NCI-H1436 treated with DMSO at 0.1 percent for 48 hours (cell line): Measurements from ENCODE around the gene AKAP13.

Source experiments
- DNase-seq: peaks from one replicate; lab custom pipeline; 2025; lab: John Stamatoyannopoulos, UW

The AKAP13 gene

DNA sequence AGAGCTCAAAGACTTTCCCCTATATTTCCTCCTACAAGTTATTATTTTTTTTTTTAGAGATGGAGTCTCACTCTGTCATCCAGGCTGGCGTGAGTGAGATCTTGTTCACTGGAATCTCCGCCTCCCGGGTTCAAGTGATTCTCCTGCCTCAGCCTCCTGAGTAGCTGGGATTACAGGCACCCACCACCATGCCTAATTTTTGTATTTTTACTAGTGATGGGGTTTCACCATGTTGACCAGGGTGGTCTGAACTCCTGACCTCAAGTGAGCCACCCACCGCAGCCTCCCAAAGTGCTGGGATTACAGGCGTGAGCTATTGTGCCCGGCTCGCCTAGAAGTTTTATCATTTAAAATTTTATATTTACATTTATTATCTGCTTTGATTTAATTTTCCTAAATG, 5.9 kb downstream of the AKAP13 start:
- no peak for DNase-seq

DNA sequence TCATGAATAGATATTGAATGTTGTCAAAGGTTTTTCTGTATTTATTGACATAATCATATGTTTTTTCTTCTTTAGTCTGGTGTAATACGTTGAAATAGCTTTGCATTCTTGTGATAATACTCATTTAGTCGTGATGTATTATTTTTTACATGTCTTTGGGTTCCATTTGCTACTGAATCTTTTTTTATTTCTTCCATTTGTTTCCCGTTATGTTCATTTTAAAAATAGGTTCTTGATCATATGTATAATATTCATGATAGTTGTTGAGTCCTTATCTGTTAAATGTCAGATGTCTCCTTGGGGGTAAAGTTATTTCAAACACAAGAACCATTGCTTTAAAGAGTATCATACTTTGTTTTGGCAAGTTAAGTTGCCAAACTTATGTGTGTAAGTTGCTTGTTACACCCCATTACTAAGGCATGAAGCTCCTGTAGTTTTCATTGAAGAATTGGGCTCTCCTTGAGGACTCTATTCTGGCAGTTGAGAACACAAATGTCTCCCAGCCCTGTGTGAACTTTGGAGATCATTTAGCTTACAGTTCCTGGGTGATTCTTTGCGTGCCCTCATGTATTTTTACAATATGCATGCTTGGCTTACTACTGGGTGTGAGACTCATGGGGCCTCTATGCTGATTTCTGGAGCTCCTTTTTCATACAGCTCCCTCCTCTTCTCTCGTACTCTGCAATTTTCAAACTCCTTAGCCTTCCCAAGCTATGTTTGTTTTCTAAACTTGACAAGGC, 8.3 kb downstream of the AKAP13 start:
- no peak for DNase-seq

DNA sequence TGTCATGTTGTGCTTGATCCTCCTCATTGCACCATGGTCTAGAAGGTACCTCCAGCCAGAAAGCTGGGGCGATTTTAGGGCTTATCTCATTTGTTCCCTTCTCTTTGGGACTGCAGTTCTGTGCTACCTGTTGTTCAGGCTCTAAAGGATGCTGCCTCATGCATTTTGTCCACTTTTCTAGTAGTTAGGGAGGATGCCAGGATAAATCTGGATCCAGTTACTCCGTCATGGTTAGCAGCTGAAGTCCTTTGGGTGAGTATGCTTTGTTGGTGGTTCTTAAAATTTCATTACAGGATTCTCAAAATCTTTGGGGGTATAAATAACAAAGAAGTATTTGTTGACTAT, 8.9 kb downstream of the AKAP13 start:
- DNase-seq: no peak

DNA sequence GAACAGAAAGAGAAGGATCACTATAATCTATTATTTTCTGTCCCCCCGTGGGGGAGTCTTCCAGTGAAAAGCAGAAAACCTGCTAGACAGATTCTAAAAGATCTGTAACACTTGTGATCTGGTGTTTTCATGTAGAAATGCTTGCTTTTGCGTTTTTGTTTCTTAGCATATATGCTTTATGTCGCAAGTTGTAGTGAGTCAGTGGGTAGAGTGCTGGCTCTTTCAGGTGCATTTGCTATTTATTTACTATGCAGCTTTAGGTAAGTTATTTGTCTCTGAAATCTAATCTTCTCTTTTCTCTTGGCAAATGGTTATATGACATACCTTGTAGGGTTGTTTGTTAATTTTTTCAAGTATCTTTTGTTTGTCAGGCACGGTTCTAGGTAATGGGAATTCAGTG, 9.4 kb downstream of the AKAP13 start:
- no peak for DNase-seq

DNA sequence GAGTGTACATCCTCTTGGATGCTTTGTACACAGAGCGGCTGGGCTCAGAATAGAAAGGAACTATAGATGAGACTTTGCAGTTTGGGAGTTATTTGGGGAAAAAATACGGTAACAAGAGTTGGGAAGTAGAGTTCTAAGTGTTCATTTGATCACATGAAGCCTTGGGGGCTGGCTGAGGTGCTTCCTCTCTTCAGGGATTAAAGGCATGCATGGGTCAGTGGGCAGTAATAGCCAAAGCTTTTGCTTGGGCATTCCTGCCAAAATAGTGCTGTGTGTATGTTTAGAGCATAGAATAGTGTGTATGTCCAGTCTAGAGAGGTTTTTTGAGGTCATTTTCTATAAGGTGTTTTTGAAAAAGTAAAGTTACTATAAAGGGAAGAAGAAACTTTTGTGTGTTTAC, 12.8 kb downstream of the AKAP13 start:
- no peak for DNase-seq

DNA sequence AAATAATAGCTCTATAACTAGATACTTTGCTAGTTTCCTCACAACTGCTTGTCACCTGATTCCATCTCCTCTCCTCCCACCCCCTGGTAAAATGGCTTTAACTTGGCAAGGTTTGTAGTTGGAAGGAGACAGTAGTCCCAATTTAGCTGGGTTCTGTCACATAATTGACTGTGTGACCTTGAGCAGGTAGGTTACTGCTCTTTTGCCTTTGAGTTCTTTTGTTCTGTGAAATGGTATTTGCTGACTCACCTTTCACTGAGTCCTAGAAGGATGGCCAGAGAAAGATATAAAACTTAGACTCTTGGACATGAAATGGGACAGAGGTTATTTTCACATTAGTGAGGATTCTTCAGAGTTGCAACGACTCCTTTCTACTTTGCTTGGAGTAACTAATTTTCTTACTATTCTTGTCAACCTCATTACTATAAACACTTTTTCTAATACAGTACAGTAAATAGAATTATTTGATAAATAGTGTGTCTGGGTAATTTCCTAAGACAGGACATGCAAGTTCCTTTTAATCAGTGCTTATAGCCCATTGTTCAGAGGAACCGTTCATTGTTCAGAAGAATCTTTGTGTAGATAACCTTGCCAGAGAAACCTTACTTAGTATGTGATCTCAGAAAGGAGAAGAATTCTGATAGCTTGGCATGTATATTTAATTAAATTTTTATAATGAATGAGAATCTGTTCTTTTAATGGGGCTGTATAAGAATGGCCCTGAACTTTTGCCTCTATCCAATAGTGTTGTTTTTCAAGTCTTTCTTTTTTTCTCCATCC, 14.3 kb downstream of the AKAP13 start:
- no peak for DNase-seq

DNA sequence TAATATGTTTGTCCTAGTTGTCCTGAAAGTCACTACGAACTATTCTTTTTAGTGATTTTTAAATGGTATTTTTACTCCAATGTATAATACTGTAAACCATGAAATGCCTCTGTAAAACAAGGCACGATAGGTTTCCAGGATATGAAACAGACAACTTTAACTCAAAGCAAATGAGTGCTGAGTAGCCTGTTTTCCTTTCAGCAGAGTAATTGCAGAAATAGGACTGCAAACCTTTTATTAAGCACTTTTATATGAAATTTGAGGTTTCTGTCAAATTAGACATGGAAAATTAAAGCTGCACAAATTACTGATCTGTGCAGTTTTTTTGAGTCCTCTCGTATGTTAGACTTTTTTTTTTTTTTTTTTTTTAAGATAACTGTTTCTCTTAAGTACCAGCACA, 16.2 kb downstream of the AKAP13 start:
- no peak for DNase-seq

DNA sequence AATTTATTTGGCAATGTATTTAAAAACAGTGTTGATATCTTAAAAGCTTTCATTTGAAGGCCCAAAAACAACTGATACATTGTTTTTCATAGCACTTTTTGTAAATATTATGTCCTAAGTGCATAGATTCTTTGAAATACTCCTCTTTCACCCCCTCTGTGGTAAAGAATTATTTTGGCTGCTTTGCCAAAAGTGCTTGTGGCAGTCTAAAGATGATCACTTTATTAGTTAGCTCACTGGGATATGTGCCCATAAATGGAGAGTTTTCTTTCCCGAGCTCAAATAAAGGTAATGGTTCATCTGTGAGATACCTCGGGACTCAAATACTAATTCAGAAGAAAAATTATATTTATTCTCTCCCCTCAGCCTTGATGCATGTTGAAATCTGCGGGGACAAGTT, 16.7 kb downstream of the AKAP13 start:
- no peak for DNase-seq

DNA sequence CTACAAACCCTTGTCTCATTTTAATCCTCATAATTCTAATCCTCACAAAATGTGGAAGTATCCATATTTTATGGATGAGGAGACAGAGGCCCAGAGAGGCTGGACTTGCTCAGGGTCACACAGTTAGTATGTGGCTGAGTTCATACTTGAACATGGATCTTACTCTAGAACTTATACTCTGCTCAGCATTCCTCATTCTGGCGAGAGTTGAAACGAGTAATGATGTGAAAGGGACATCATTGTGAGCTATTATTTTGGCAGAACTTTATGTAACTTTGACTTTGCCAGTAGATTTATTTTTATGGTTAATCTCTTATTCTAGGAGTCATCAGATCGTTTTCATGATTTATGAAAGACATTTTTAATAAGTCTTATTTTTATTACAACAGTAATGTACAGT, 17.5 kb downstream of the AKAP13 start:
- no peak for DNase-seq

DNA sequence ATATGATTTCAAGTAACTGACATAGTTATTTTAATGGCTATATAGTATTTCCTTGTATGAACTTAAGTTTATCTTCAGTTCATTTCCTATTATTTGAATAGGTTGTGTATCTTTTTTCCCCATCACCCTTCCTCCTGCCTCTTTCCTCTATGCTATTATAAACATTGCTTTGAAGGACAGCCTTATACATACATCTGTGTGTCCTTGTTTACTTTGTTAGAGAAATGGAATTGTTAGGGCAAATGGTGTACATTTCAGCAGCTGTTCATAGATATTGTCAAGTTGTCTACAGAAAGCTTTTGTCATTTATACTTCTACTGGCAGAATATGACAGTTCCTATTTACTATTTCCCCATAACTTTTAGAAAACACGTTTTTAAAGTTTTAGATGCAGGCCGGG, 18.4 kb downstream of the AKAP13 start:
- DNase-seq: no peak

DNA sequence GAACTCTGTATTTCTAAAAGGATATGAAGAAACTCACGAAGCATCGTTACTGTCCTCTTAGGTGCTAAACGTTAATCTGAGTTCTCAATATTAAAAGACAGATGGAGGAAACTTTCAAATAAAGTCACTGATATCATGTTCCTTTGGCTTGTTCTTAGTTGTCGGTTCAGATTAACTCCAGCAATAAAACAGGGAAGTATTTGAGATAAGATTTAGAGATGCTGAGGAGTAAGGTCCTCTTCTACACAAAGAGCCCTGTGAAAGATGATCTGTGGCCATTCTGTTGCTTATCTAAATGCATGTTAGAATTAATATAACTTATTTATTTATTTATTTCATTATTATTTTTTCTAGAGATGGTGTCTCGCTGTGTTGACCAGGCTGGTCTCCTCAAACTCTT, 19.2 kb downstream of the AKAP13 start:
- no peak for DNase-seq

DNA sequence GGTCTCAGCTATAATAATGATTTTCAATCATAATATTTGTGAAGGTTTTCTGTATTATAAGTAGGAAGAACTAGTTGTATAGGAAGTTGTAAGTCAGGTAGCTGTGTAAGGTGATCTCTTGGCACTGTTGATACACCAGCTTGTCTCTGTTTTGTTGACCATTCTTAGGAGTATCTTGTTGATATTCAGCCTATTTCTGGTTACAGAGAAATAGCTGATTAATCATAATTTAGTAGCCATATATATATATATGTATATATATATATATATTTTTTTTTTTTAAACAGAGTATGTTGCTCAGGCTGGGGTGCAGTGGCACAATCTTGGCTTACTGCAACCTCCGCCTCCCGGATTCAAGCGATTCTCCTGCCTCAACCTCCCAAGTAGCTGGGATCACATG, 20.2 kb downstream of the AKAP13 start:
- DNase-seq: no peak

DNA sequence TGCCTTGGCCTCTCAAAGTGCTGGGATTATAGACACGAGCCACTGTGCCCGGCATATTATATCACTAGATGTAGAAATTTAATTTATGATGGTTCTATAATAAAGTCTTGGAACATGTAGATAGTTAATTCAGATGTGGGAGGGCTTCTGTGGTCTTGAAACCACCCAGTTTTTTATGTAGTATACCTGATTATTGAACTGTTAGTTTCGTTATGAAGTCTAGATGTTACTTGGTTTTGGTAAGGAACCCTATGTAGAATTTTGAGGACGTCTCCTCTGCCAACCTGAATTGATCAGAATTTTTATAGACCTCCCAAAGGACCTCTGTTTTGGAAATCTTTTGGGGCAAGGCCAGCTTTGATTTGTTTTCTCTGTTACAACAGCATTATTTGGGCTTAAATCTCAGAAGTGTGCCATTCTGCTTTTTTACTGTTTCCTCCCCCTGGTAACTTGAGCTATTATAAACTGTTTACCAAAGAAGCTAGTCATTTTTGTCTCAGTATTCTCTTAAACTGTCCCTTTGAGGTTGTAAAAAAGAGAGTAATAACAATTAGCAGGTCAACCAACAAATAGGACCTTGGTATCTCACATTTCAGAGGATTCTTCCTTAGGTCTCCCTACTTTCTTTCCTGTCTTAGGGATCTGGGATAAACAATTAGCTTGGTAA, 20.8 kb downstream of the AKAP13 start:
- DNase-seq: no peak

DNA sequence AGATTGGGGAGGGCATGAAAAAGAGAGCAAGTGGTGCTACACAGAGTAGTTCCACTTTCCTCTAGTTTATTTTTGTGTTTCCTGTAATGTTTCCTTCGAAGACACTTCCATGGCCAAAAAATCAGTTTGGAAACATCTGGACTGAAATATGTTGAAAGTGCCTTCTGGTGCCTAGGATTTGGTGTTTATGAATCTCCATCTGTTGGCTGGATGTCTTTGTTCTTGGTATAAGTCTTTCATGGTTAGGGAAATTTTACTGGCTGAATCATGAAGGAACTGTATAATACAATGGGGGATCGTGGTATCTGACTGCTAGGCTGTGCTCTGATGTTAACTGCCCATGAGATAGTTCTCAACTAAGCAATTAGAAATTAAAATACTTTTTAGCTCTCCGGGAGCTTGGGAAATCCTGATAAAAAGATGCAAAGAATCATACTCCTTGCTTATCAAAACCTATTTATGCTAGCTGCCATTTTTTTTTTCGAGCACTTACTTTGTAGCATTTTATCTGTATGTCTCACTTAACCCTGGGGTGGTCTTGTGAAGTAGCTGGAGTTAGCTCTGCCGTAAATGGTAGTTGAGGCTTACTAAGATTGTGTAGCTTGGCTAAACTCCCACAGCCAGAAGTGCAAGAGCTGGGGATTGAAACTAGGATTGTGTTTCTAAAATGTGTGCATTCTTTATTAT, 21.9 kb downstream of the AKAP13 start:
- DNase-seq: no peak

DNA sequence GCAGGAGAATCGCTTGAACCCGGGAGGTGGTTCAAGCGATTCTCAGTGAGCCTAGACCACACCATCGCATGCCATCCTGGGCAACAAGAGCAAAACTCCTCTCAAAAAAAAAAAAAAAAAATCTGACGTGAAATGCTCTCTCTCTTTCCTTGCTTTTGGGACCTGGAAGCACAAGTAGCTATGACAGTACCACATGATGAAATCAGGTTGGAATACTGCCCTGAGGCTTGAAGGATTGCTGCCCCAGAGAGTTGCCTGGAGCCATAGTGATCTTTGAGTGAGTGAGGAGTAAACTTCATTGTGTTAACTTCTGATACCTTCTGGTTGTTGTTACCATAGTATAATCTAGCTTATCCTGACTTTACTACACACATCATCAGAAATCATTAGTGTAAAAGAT, 23.3 kb downstream of the AKAP13 start:
- no peak for DNase-seq

DNA sequence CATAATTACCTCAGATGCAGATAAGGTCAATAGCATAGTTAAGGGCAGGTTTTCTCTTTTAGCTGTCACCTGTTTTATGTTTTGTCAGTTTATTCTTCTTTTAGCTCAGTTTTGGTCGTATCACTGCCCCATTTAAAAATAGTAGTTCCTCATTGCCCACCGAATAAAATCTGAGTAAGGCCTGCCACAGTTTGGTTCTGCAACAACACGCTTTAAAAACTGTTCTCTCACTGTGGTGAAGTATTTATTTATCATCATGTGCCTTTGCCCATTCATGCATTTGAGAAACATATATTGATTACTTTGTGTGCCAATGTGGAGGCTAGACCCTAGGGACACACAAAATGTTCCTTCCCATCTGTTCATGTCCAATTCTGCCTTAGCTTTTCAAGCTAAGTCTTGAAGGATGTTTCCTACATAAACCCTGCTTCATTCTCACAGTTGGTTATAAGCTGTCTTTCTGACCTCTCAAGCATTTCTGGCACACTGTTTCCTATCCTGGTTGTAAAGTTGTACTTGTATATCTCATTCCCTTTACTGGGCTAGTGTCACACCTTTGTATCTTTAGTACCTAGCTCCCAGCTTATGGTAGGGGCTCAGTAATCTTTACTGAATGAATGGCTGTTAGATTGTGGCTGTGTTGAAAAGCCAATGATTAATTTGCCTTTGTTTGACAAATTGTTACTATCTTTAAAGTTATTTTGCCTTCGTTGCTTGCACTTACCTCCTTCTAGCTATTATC, 23.9 kb downstream of the AKAP13 start:
- no peak for DNase-seq

DNA sequence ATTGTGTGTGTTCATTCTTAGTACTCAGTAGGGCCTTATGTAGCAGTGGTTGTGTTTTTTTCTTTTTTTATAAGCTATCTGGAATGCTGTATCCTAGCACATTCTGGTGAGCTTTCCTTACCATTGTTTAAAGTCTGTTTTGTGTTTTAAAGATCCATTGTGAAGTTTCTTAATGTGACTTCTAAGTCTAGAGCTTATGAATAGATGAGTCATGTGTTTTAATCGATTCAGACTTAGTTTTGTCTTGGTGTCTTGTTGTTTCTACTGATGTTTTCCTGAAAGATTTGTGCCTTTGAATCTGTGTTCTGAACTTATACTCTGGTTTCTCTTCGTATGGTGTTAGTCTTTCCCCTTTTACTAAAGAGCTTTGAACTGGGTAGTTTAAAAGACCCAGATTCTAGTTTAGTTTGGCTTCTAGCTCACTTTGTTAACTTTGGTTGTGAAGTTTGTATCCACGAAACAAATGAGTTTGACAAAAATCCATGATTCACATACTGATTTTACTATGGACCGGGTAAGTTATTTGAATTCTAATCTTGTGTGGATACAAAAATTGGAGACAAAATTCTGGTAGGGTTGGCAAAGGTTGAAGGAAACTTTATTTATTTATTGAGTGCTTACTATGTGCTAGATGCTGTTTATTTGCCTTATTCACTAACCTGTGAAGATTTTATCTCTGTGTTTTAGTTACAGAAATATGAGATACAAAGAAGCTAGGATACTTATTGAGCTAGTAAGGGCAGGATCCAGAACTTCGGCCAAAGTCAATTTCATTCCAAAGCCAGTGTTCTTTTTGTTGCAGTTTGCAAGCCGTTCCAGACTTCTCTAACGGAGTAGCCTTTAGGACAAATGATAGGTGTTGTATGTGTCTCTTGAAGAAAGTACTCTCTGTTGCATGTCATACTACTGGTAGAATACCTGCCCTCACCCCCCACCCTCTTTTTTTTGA, 24.8 kb downstream of the AKAP13 start:
- no peak for DNase-seq

DNA sequence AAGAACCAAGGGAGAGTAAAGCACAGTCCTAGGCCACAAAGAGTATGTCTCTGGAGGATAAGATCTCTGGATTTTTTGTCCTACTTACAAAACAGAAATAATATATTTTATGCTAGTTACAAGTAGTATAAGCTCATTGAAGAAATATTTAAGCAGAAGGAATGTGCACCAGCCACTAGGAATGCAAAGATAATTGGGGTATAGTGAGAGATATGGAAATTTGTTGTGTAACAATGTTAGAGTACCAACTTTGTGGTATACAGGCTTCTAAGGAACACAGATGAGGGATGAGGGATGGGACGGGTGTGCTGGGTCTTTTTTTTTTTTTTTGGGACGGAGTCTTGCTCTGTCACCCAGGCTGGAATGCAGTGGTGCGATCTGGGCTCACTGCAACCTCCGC, 26.5 kb downstream of the AKAP13 start:
- DNase-seq: no peak

DNA sequence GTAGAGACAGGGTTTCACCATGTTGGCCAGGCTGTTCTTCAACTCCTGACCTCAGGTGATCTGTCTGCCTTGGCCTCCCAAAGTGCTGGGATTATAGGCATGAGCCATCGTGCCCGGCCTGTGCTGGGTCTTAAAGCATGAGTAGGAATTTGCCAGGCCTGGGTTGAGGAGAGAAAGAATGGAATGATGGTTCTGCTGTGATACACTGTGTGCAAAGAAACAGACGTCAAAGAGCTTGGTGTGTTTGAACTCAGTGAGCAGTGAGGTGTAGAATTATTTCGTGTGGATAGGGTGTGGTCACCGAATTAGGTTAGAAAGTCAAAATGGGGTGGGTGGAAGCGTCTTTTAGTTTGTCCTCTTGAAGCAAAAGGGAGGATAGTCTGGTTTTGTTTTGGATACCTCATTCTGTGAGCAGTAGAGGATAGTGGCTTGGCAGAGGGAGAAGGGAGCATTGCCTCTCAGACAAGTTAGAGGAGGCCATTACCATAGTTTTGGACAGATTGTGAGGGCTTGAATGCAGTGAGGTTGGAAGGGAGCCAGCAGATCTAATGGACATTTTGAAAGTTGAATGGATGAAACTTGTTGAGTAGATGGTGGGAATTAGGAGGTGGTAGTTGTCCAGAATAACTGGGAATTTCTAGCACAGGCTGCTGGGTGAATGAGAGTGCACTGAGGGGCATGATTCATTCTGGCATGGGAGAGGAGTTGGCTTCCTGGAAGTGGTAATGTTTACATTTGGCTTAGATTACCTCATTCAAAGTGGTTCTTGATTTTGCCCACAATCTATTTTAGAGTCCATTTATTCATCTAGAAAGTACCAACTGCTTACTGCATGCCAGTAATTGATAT, 27.2 kb downstream of the AKAP13 start:
- DNase-seq: no peak

DNA sequence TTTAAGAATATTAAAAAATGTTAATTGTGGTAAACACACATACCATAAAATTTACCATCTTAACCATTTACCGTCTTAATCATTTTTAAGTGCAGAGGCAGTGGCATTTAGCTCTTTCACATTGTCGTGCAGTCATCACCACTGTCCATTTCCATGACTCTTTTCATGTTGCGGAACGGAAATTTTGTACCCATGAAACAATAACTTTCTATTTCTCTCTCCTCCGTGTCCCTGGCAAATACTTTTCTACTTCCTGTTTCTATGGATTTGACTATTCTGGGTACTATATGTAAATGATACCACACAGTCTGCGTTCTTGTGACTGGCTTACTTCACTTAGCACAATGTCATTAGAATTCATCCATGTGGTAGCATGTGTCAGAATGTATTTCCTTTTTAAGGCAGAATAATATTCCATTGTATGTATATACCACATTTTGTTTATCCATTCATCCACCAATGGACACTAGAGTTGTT, 27.9 kb downstream of the AKAP13 start:
- DNase-seq: no peak
